Stimulated activated CD4-positive, alpha-beta T cell treated with anti-CD3 and anti-CD28 coated beads, TNF-alpha, amount 100 ng/mL, for 4 hours (primary cell): ENCODE results near the gene PLK1.

Experiments used
- DNase-seq, 3 experiments: peaks; one replicate each; pipeline ENCODE4 v3.0.0-alpha.2; 2020; ENCODE audit warnings: low read depth in 3 of 3

The PLK1 gene

GRCh38 chr16:23679986-23680336 lies 1.3 kb downstream of the PLK1 start:
- no peak for DNase-seq

GRCh38 chr16:23682181-23682580 lies 3.5 kb downstream of the PLK1 start:
- DNase-seq = no peak

- no peak for DNase-seq
Measured at GRCh38 chr16:23683487-23683886, 4.8 kb downstream of the PLK1 start.

- DNase-seq = no peak
Measured at GRCh38 chr16:23687034-23687808, 8.5 kb downstream of the PLK1 start.

GRCh38 chr16:23689442-23690187 lies 10.9 kb downstream of the PLK1 start:
- no peak for DNase-seq

- DNase-seq = no peak
Measured at GRCh38 chr16:23690771-23691482, 12.2 kb downstream of the PLK1 start.

GRCh38 chr16:23691483-23692189 lies 12.9 kb downstream of the PLK1 start:
- no peak for DNase-seq

GRCh38 chr16:23692190-23692837 lies 13.6 kb downstream of the PLK1 start:
- DNase-seq = no peak

- DNase-seq = no peak
Measured at GRCh38 chr16:23694265-23694643, 15.6 kb downstream of the PLK1 start.

GRCh38 chr16:23694644-23695373 lies 16.1 kb downstream of the PLK1 start:
- DNase-seq = no peak

- DNase-seq = no peak
Measured at GRCh38 chr16:23695756-23696155, 17.1 kb downstream of the PLK1 start.

GRCh38 chr16:23699100-23699499 lies 20.4 kb downstream of the PLK1 start:
- no peak for DNase-seq

- no peak for DNase-seq
Measured at GRCh38 chr16:23700093-23700492, 21.4 kb downstream of the PLK1 start.

- no peak for DNase-seq
Measured at GRCh38 chr16:23700509-23700908, 21.8 kb downstream of the PLK1 start.

- DNase-seq = no peak
Measured at GRCh38 chr16:23701045-23701444, 22.4 kb downstream of the PLK1 start.

- DNase-seq = no peak
Measured at GRCh38 chr16:23702951-23703350, 24.3 kb downstream of the PLK1 start.

GRCh38 chr16:23704772-23705516 lies 26.3 kb downstream of the PLK1 start:
- DNase-seq = no peak

- DNase-seq = no peak
Measured at GRCh38 chr16:23705517-23705902, 26.8 kb downstream of the PLK1 start.

GRCh38 chr16:23706439-23706838 lies 27.8 kb downstream of the PLK1 start:
- DNase-seq = no peak

GRCh38 chr16:23709536-23709935 lies 30.8 kb downstream of the PLK1 start:
- DNase-seq = no peak
